Measurements from ENCODE around the gene SH3RF3. TPM values are rescaled to one million over a fixed set of nuclear protein-coding genes. Genes with fewer than 3 reads are reported as not detected.

Gene SH3RF3
- total RNA-seq, 1 donor from 2014 or later: 7.3 TPM

DNA sequence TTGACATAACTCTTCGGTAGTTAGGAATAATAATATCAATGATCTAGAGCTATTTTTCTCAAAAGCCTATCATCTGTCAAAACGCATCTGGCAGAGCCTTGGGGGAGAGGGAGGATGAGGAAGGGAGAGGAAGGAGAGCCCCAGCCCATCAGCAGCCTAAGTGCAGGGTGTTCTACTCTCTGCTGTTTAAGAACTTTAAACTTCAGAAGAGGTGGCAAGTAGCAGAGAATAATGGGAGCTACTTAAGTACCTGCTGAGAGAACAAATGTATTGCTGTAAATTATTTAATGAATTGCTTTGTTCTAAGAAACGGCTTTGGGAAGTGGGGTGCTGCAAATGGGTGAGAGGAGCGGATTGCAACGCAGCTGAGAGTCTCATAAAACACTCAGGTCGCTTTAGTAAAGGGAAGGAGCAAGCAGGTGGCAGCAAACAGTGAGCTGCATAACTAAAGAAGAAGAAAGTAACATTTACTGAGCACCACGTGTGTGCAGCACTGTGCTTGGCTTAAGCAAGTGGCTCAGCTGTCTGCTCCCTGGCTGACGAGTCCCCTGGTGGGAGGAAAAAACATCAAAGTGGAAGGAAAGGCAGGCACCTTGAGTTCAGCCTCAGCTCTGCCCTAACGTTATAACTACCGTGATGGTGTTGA, 26.3 kb upstream of the SH3RF3 start:
- H3K4me3 Mint-ChIP-seq (ENCODE audit: unreplicated experiment): no peak overlapping the region
- H3K4me2 ChIP-seq (ENCODE audit: low read length): no peak overlapping the region
- H3K9me3 ChIP-seq (ENCODE audit: insufficient read depth, low read depth, low read length): no peaks in the 10 kb centered on the region
- H3K9ac ChIP-seq (ENCODE audit: low read length): no peak overlapping the region
- no peaks in the 10 kb centered on the region for H3K36me3 ChIP-seq (ENCODE audit: insufficient read depth, low read length)
- TF ChIP-seq, protein P1, sequence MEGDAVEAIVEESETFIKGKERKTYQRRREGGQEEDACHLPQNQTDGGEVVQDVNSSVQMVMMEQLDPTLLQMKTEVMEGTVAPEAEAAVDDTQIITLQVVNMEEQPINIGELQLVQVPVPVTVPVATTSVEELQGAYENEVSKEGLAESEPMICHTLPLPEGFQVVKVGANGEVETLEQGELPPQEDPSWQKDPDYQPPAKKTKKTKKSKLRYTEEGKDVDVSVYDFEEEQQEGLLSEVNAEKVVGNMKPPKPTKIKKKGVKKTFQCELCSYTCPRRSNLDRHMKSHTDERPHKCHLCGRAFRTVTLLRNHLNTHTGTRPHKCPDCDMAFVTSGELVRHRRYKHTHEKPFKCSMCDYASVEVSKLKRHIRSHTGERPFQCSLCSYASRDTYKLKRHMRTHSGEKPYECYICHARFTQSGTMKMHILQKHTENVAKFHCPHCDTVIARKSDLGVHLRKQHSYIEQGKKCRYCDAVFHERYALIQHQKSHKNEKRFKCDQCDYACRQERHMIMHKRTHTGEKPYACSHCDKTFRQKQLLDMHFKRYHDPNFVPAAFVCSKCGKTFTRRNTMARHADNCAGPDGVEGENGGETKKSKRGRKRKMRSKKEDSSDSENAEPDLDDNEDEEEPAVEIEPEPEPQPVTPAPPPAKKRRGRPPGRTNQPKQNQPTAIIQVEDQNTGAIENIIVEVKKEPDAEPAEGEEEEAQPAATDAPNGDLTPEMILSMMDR (IDR thresholded peaks at IDR 0.05; ENCODE audit: insufficient read depth, low read depth, low read length): no peak
- no peak for TF ChIP-seq EZH2 (IDR thresholded peaks at IDR 0.05; ENCODE audit: insufficient read depth, low read length)
- no peak overlapping the region for H3K27ac Mint-ChIP-seq (ENCODE audit: unreplicated experiment)
- H3K36me3 Mint-ChIP-seq (ENCODE audit: low read depth, unreplicated experiment): no peaks in the 10 kb centered on the region
- no peaks in the 10 kb centered on the region for H3K4me1 ChIP-seq (ENCODE audit: insufficient read depth, low read length)
- DNase-seq (ENCODE audit: low read depth): no peak
- H4K20me1 ChIP-seq (ENCODE audit: insufficient read depth, low read length): no peaks in the 10 kb centered on the region
- no peak overlapping the region for H3K4me3 ChIP-seq (ENCODE audit: insufficient read depth, low read depth, low read length)
- H3K27me3 ChIP-seq (ENCODE audit: insufficient read depth, low read length): peaks cover 9% of the 10 kb centered on the region
- peaks cover 2% of the 10 kb centered on the region for H3K9me3 Mint-ChIP-seq (ENCODE audit: unreplicated experiment)
- no peak for FAIRE-seq
- no peaks in the 10 kb centered on the region for H3K79me2 ChIP-seq (ENCODE audit: insufficient read depth, low read length)
- no peak overlapping the region for H3K27ac ChIP-seq (ENCODE audit: low read depth, low read length)
- peaks cover 2% of the 10 kb centered on the region for H3K4me1 Mint-ChIP-seq (ENCODE audit: low read depth, unreplicated experiment)
- no peak overlapping the region for H2AFZ ChIP-seq (ENCODE audit: low read depth, low read length)
- peaks cover 21% of the 10 kb centered on the region for H3K27me3 Mint-ChIP-seq (ENCODE audit: low read depth, unreplicated experiment)

DNA sequence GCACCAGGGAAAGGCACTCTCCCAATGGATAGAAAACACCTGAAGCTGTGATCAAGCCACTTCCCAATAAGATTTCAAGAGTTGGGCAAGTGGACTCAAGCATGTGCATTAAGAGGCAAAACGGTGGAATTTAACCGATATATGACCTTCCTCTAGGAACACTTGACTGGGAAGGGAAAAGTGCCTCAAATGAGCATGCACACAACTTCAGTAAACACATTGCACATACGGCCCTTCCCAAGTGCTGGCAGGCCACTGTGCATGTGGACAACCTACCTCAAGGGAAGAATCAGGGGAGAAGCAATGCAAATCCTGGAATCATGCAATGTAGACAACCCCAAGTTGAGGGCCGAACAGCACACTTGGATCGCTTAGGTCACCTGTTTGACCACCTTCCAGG, 23.9 kb upstream of the SH3RF3 start:
- Mint-ChIP-seq H3K27ac (ENCODE audit: unreplicated experiment) (no peak overlapping the region), H3K4me3 (ENCODE audit: unreplicated experiment) (no peak overlapping the region), H3K9me3 (ENCODE audit: unreplicated experiment) (peaks cover 2% of the 10 kb centered on the region), H3K36me3 (ENCODE audit: low read depth, unreplicated experiment) (no peaks in the 10 kb centered on the region), H3K4me1 (ENCODE audit: low read depth, unreplicated experiment) (peaks cover 2% of the 10 kb centered on the region), H3K27me3 (ENCODE audit: low read depth, unreplicated experiment) (peaks cover 23% of the 10 kb centered on the region)
- FAIRE-seq: no peak
- Histone ChIP-seq H3K27ac (ENCODE audit: low read depth, low read length) (no peak overlapping the region), H3K4me3 (ENCODE audit: insufficient read depth, low read depth, low read length) (no peak overlapping the region), H3K9ac (ENCODE audit: low read length) (no peak overlapping the region), H3K79me2 (ENCODE audit: insufficient read depth, low read length) (no peaks in the 10 kb centered on the region), H4K20me1 (ENCODE audit: insufficient read depth, low read length) (no peaks in the 10 kb centered on the region), H3K4me2 (ENCODE audit: low read length) (no peak overlapping the region), H3K4me1 (ENCODE audit: insufficient read depth, low read length) (no peaks in the 10 kb centered on the region), H2AFZ (ENCODE audit: low read depth, low read length) (no peak overlapping the region), H3K36me3 (ENCODE audit: insufficient read depth, low read length) (no peaks in the 10 kb centered on the region), H3K27me3 (ENCODE audit: insufficient read depth, low read length) (peaks cover 19% of the 10 kb centered on the region), H3K9me3 (ENCODE audit: insufficient read depth, low read depth, low read length) (no peaks in the 10 kb centered on the region)
- TF ChIP-seq EZH2 (IDR thresholded peaks at IDR 0.05; ENCODE audit: insufficient read depth, low read length): no peak
- TF ChIP-seq, protein P1 (IDR thresholded peaks at IDR 0.05; ENCODE audit: insufficient read depth, low read depth, low read length): no peak
- no peak for DNase-seq (ENCODE audit: low read depth)

DNA sequence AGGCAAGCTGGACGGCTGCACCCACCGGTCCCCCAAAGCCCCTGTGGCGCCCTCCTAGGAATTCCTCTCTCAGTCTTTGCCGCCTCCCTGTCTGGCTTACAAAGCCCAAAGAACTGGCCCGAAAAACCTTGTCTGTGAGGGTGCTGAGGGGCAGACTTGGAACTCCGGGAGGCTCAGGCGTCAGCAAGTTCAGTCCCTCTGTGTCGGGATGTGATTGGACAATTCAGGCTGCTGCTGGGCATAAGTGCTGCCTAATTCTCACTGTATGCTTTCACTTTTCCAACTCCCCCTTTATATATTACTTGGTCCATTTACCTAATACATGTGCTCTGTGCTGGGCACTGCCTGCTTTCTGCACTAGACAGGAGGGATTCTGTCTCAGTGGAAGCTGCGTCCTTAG, 20.3 kb upstream of the SH3RF3 start:
- Histone ChIP-seq H2AFZ (ENCODE audit: low read depth, low read length) (peak overlapping the region; percentile 57), H3K27ac (ENCODE audit: low read depth, low read length) (no peak overlapping the region), H4K20me1 (ENCODE audit: insufficient read depth, low read length) (no peaks in the 10 kb centered on the region), H3K9me3 (ENCODE audit: insufficient read depth, low read depth, low read length) (no peaks in the 10 kb centered on the region), H3K9ac (ENCODE audit: low read length) (no peak overlapping the region), H3K4me2 (ENCODE audit: low read length) (no peak overlapping the region), H3K4me1 (ENCODE audit: insufficient read depth, low read length) (no peaks in the 10 kb centered on the region), H3K27me3 (ENCODE audit: insufficient read depth, low read length) (peaks cover 14% of the 10 kb centered on the region), H3K79me2 (ENCODE audit: insufficient read depth, low read length) (no peaks in the 10 kb centered on the region), H3K36me3 (ENCODE audit: insufficient read depth, low read length) (no peaks in the 10 kb centered on the region), H3K4me3 (ENCODE audit: insufficient read depth, low read depth, low read length) (no peak overlapping the region)
- FAIRE-seq: no peak
- TF ChIP-seq EZH2 (IDR thresholded peaks at IDR 0.05; ENCODE audit: insufficient read depth, low read length): no peak
- TF ChIP-seq, protein P1 (IDR thresholded peaks at IDR 0.05; ENCODE audit: insufficient read depth, low read depth, low read length): no peak
- H3K4me1 Mint-ChIP-seq (ENCODE audit: low read depth, unreplicated experiment): no peaks in the 10 kb centered on the region
- no peaks in the 10 kb centered on the region for H3K9me3 Mint-ChIP-seq (ENCODE audit: unreplicated experiment)
- no peak overlapping the region for H3K27ac Mint-ChIP-seq (ENCODE audit: unreplicated experiment)
- DNase-seq (ENCODE audit: low read depth): no peak
- peaks cover 10% of the 10 kb centered on the region for H3K27me3 Mint-ChIP-seq (ENCODE audit: low read depth, unreplicated experiment)
- H3K4me3 Mint-ChIP-seq (ENCODE audit: unreplicated experiment): no peak overlapping the region
- no peaks in the 10 kb centered on the region for H3K36me3 Mint-ChIP-seq (ENCODE audit: low read depth, unreplicated experiment)
